HG03196 (cell line): Measurements from ENCODE around the gene IFNGR1.
"Not testable (repeated sequence)": the region's sequence is repeated elsewhere in the genome, so short reads cannot be mapped to it uniquely, and the experiment has no call there.

Experiments used
- ATAC-seq: cut with Tn5 transposase; IDR thresholded peaks from one replicate; pipeline ENCODE4 v1.9.1; 2021; ENCODE audit not compliant: unreplicated experiment

The IFNGR1 gene

GRCh38 chr6:137213813-137214212 lies 5.4 kb downstream of the IFNGR1 start:
- no peak for ATAC-seq

- no peak for ATAC-seq
Observed at GRCh38 chr6:137213331-137213740, 5.8 kb downstream of the IFNGR1 start.

- no peak for ATAC-seq
Observed at GRCh38 chr6:137211910-137212309, 7.3 kb downstream of the IFNGR1 start.

- ATAC-seq: no peak
Observed at GRCh38 chr6:137210903-137211302, 8.3 kb downstream of the IFNGR1 start.

GRCh38 chr6:137208279-137208678 lies 10.9 kb downstream of the IFNGR1 start:
- ATAC-seq: no peak

GRCh38 chr6:137207457-137207856 lies 11.7 kb downstream of the IFNGR1 start:
- ATAC-seq: not testable (repeated sequence)

- ATAC-seq: no peak
Observed at GRCh38 chr6:137206577-137206976, 12.6 kb downstream of the IFNGR1 start.

- ATAC-seq: no peak
Observed at GRCh38 chr6:137203256-137203655, 15.9 kb downstream of the IFNGR1 start.

GRCh38 chr6:137202078-137202477 lies 17.1 kb downstream of the IFNGR1 start:
- ATAC-seq: no peak

- no peak for ATAC-seq
Observed at GRCh38 chr6:137201006-137201405, 18.2 kb downstream of the IFNGR1 start.

GRCh38 chr6:137200288-137200687 lies 18.9 kb downstream of the IFNGR1 start:
- ATAC-seq: no peak

- no peak for ATAC-seq
Observed at GRCh38 chr6:137197684-137198645, 21.2 kb downstream of the IFNGR1 start.

- ATAC-seq: no peak
Observed at GRCh38 chr6:137193256-137194070, 25.7 kb downstream of the IFNGR1 start.

- ATAC-seq: no peak
Observed at GRCh38 chr6:137192821-137193220, 26.4 kb downstream of the IFNGR1 start.

- no peak for ATAC-seq
Observed at GRCh38 chr6:137191670-137192069, 27.5 kb downstream of the IFNGR1 start.

GRCh38 chr6:137191236-137191635 lies 27.9 kb downstream of the IFNGR1 start:
- ATAC-seq: no peak

GRCh38 chr6:137190583-137191094 lies 28.5 kb downstream of the IFNGR1 start:
- ATAC-seq: no peak

GRCh38 chr6:137188855-137189254 lies 30.3 kb downstream of the IFNGR1 start:
- no peak for ATAC-seq

GRCh38 chr6:137185290-137185689 lies 33.9 kb downstream of the IFNGR1 start:
- no peak for ATAC-seq

- no peak for ATAC-seq
Observed at GRCh38 chr6:137182654-137183073, 36.5 kb downstream of the IFNGR1 start.

GRCh38 chr6:137181891-137182653 lies 37.1 kb downstream of the IFNGR1 start:
- ATAC-seq: no peak
